IPS DF 6.9 (cell line): Measurements from ENCODE around the gene CASK.
"Not testable (repeated sequence)": the region's sequence is repeated elsewhere in the genome, so short reads cannot be mapped to it uniquely, and the experiment has no call there.

Source experiments
- DNase-seq: peaks from one replicate; pipeline ENCODE4 v3.0.0-alpha.2; 2013; ENCODE audit warnings: low read depth, low spot score
- H3K27ac ChIP-seq: one replicate; pipeline ENCODE4 v1.5.1; 2013; ENCODE audit warnings: low read length, control low read depth
- H3K27me3 ChIP-seq: 2 replicates; pipeline ENCODE4 v1.6.1; 2013; ENCODE audit warnings: mild to moderate bottlenecking, low read length; ENCODE audit not compliant: control insufficient read depth, insufficient read depth
- H3K36me3 ChIP-seq: 2 replicates; pipeline ENCODE4 v1.6.1; 2013; ENCODE audit warnings: low read length; ENCODE audit not compliant: control insufficient read depth, insufficient read depth
- H3K4me1 ChIP-seq: 2 replicates; pipeline ENCODE4 v1.6.1; 2013; ENCODE audit warnings: low read length; ENCODE audit not compliant: control insufficient read depth, insufficient read depth
- H3K4me3 ChIP-seq: 2 replicates; pipeline ENCODE4 v1.5.1; 2013; ENCODE audit warnings: mild to moderate bottlenecking, low read length
- H3K9me3 ChIP-seq: 2 replicates; pipeline ENCODE4 v1.6.1; 2013; ENCODE audit warnings: low read length, inconsistent platforms; ENCODE audit not compliant: control insufficient read depth, insufficient read depth
- WGBS: extraction: QIAGEN DNeasy Blood & Tissue Kit; methylation state at CpG from one replicate; pipeline ENCODE4 v1.1.7; 2013; ENCODE audit warnings: mixed read lengths, missing lambda C conversion rate; ENCODE audit not compliant: insufficient read length, insufficient coverage; 5-methylcytosine and 5-hydroxymethylcytosine counted together

CASK gene

DNA sequence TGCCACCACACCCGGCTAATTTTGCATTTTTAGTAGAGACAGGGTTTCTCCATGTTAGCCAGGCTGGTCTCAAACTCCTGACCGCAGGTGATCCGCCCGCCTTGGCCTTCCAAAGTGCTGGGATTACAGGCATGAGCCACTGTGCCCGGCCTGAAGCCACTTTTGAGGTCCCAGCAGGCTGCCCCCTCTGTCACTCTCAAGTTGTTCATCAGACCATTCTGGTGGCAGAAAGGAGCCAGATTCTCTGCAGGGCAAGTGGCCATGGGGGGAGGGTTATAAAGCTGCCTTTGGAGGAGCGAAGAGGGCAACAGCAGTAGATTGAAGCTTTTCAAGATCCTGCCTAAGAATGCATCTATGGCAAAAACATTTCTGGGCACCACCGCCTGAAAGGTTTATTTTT, 410.5 kb downstream of the CASK start:
- H3K9me3 ChIP-seq, H3K4me1 ChIP-seq: not testable (repeated sequence)
- WGBS = no CpG with 5 or more reads among the region's 7 CpGs

DNA sequence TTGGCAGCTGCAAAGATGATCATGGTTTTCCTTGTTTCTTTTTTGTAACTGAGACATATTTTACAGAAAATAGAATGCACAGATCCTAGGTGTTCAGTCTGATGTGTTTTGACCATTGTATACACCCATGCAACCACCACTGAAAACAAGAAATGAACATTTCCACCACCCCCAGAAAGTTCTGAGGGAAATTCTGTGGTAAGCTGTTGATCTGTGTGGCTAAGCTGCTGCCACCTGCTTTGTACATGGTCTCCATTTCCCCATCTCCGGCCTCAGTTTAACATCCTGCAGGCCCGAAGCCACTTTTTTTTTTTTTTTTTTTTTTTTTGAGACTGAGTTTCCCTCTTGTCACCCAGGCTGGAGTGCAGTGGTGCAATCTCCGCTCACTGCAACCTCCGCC, 411.0 kb downstream of the CASK start:
- H3K9me3 ChIP-seq = no peaks in the 10 kb centered on the region
- H3K27me3 ChIP-seq = no peaks in the 10 kb centered on the region
- H3K27ac ChIP-seq = no peak overlapping the region
- no CpG with 5 or more reads among the region's 4 CpGs for WGBS
- no peaks in the 10 kb centered on the region; the same call in none of the 2 replicates for H3K4me1 ChIP-seq
- H3K4me3 ChIP-seq = no peak overlapping the region
- no peak for DNase-seq
- H3K36me3 ChIP-seq = no peaks in the 10 kb centered on the region

More for the DNA sequence above, 410.5 kb downstream of the CASK start:
- not testable (repeated sequence) for H3K27me3 ChIP-seq, H3K36me3 ChIP-seq, H3K4me3 ChIP-seq, H3K27ac ChIP-seq, DNase-seq

DNA sequence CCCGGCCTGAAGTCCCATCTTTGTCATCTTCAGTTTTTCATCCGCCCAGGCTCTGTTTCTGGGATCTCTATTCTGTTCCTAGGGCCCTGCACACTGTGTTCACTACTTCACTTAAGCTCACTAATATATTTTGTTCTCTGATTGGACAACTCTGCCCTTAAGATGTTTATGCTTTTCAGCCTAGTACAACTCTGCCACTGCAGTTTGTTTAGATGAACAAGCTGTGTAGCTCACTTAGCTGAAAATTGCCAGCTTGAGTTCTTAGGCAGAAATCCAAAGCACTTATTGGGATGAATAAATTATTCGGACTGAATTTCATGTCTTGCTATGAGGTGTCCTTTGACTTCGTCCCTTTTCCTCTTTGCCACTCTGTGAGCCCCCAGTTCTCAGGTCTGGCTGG, 415.4 kb downstream of the CASK start:
- no peak for DNase-seq
- Histone ChIP-seq H3K36me3 (no peaks in the 10 kb centered on the region), H3K4me1 (no peaks in the 10 kb centered on the region; the same call in 1 of the 2 replicates), H3K27ac (no peak overlapping the region), H3K9me3 (no peaks in the 10 kb centered on the region), H3K4me3 (no peak overlapping the region), H3K27me3 (no peaks in the 10 kb centered on the region)
- no CpG with 5 or more reads among the region's 4 CpGs for WGBS

DNA sequence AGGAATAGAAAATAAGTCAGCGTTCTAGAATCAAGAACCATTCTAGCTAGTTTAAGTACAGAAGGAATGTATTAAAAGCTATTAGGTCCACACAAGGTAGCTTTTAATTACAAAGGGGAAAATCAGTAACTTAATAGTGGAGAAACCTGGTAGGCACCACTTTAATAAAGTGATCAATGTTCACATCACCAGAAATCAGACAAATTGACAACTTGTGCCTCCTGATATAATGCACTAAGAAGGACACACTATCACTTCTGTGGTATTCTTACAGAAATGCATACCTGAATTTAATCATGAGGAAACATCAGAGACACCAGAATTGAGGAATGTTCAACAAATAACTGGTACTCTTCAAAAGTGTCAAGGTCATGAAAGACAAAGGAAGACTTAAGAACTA, 421.4 kb downstream of the CASK start:
- Histone ChIP-seq H3K9me3 (no peaks in the 10 kb centered on the region), H3K4me1 (no peaks in the 10 kb centered on the region), H3K27ac (no peak overlapping the region), H3K27me3 (no peaks in the 10 kb centered on the region), H3K36me3 (no peaks in the 10 kb centered on the region), H3K4me3 (no peak overlapping the region)
- no CpG with 5 or more reads among the region's 1 CpG for WGBS
- DNase-seq = no peak

DNA sequence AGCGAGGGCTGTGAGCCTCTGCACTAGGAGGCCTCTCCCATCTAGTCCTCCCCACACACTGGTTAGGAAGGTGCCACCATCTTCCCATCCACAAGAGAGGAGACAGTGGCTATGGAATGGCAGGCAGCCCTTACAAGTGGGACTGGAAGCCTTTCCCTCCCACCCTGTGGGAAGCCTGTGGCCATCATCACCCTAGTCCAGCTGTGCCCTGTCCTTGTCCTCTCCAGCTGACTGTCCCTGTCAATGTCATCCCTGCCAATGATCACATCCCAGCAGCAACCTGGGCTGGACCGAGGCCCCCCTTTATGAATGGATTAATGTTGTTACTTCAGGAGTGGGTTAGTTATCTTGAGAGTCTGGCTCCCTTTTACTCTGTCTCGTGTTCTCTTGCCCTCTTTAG, 423.4 kb downstream of the CASK start:
- Histone ChIP-seq H3K9me3 (no peaks in the 10 kb centered on the region), H3K36me3 (no peaks in the 10 kb centered on the region), H3K4me1 (no peaks in the 10 kb centered on the region), H3K27ac (no peak overlapping the region), H3K4me3 (no peak overlapping the region), H3K27me3 (no peaks in the 10 kb centered on the region)
- no peak for DNase-seq
- no CpG with 5 or more reads among the region's 3 CpGs for WGBS

DNA sequence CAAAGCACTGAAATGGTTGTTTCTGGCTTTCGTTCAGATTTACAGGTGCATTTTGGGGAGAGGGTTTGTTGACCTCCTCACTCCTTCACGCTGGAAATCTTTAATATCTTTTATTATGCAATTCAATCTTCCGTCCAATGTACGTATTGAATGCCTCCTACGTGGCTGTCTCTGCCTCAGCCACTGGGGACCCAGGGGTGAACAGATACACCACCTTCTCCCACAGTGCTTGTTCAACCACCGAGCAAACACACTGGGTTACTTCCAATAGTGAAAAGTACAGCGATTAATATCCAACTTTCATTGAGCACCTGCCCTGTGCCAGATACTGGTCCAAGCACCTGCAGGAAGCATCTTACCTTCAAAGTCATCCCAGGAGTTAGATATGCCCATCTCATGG, 424.2 kb downstream of the CASK start:
- WGBS = no CpG with 5 or more reads among the region's 7 CpGs

DNA sequence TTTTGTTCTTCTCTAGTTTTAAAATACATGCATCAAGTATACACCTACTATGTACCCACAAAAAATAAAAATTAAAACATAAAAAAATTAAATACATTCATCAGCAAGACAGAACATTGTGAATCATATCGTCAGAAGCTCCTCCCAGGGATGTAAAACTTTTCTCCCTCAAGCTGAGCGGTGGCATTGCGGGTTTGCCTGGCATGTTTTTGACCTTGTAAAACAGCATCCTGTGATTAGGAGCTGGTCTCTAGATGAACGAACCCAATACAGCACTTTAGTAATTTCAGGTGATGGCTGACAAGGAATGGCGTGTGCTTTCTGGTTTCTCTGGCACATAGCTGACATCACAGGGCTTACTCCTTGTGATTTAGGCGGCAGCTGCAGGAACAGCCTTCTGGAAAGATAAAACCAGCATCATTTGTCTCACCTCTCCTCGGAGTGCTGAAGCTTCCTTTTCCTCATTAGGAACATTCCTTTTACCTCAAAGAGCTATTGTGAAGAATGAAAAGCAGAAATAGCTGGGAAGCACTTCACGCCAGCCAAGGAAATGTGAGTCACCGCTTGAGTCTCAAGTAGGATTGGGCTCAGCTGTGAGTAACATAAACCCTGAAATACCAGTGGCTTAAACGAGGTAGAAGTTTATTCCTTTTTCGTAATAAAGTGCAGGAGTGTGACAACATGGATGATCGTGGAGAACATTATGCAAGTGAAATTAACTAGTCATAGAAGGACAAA, 431.9 kb downstream of the CASK start:
- Histone ChIP-seq H3K36me3 (no peaks in the 10 kb centered on the region), H3K27ac (peak overlapping the region; percentile 64), H3K27me3 (no peaks in the 10 kb centered on the region), H3K9me3 (no peaks in the 10 kb centered on the region), H3K4me1 (no peaks in the 10 kb centered on the region), H3K4me3 (no peak overlapping the region)
- no CpG with 5 or more reads among the region's 12 CpGs for WGBS
- peak; percentile 16 for DNase-seq

More for the DNA sequence above, 424.2 kb downstream of the CASK start:
- Histone ChIP-seq H3K9me3 (no peaks in the 10 kb centered on the region), H3K4me3 (no peak overlapping the region), H3K36me3 (no peaks in the 10 kb centered on the region), H3K4me1 (no peaks in the 10 kb centered on the region), H3K27me3 (no peaks in the 10 kb centered on the region), H3K27ac (no peak overlapping the region)
- DNase-seq = no peak

DNA sequence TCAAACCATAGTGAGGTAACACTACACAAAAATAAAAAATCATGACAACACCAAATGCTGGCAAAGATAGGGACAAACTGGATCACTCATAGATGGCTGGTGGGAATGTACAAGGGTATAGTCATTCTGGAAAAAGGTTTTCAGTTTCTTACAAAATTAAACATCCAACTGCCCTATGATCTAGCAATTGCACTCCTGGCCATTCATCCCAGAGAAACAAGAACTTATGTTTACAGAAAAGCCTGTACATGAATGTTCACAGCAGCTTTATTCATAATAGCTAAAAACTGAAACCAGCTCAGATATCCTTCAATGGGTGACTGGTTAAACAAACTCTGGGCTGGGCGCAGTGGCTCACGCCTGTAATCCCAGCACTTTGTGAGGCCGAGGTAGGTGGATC, 432.9 kb downstream of the CASK start:
- no peaks in the 10 kb centered on the region for H3K4me1 ChIP-seq
- H3K9me3 ChIP-seq = no peaks in the 10 kb centered on the region
- H3K4me3 ChIP-seq = no peak overlapping the region
- WGBS = no CpG with 5 or more reads among the region's 3 CpGs
- no peaks in the 10 kb centered on the region for H3K27me3 ChIP-seq
- H3K36me3 ChIP-seq = no peaks in the 10 kb centered on the region
- H3K27ac ChIP-seq = no peak overlapping the region
- no peak for DNase-seq

DNA sequence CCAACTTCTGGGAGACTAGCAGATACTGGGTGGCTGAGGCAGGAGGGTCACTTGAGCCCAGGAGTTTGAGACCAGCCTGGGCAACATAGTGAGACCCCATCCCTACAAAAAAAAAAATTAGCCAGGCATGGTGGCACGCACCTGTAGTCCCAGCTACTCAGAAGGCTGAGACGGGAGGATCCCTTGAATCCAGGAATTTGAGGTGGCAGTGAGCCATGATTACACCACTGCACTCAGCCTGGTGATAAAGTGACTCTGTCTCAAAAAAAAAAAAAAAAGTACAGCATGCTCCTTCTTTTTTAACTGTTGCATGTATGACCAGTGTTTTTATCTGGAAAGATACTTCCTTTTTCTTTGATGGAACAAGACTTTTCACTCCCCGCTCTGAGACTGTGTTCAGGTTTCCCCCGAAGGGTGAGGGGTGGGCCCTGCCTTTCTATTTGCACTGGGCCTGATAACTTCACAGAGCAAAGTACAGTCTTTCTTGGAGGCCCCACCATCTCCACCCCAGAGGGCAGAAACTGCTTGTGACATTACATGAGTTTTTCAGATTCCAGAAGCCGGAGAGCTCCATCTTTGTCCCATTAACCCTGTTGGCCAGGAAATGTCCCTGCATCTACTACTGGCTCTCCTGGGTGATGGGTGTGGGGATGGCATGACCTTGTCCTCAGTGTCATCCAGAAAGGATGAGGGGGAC, 441.1 kb downstream of the CASK start:
- Histone ChIP-seq H3K4me1 (no peaks in the 10 kb centered on the region), H3K36me3 (no peaks in the 10 kb centered on the region), H3K4me3 (no peak overlapping the region), H3K9me3 (no peaks in the 10 kb centered on the region), H3K27ac (no peak overlapping the region), H3K27me3 (no peaks in the 10 kb centered on the region)
- DNase-seq = no peak
- WGBS = no CpG with 5 or more reads among the region's 5 CpGs

DNA sequence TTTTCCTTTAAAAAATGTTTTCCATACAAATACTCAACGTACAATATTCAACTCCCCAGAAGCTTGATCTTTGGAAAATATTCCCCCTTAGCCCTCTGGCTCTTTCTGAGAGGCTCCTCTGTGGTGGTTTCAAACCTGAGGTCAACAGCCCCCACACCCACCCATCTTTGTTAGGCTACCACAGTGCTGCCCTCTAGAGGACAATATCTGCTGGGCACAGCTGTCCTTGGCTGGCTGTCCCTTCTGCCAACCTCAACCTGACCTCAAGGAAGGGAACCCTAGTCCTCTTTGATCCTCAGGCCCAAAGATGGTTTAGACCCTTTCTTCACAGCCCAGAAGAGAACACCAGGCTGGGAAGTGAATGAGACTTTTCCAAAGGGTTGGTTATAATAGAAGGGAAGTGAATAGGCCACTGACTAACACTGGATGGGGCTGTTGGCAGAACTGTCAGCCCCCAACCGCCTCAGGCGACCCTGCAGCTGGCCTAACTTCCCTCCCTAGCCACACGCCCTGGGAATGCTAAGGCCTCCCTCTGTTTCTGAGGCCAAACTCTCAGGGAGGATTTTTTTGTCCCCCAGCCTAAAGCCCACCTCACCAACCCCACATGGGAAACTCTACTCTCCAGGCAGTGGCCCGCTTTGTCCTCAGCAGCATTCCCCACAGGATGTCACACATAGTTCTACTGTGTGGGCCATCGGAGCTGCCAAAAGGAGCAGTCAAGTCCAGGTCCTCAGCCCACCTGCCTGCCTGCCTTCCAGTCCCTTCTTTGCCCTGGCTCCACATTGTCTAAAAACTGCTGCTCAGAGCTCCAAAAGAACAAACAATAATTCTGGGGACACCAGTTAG, 441.9 kb downstream of the CASK start:
- H3K27ac ChIP-seq = no peak overlapping the region
- no peaks in the 10 kb centered on the region for H3K4me1 ChIP-seq
- no peak for DNase-seq
- H3K36me3 ChIP-seq = no peaks in the 10 kb centered on the region
- WGBS = no CpG with 5 or more reads among the region's 6 CpGs
- H3K9me3 ChIP-seq = no peaks in the 10 kb centered on the region
- H3K27me3 ChIP-seq = no peaks in the 10 kb centered on the region
- no peak overlapping the region for H3K4me3 ChIP-seq
